ENCODE measurements around the gene FGF11.

FGF11 gene

GRCh38 chr17:7462474-7463371 lies 23.4 kb downstream of the FGF11 start:
- no peak for DNase-seq (ENCODE audit: extremely low read depth, insufficient read length)
- H3K27me3 ChIP-seq (replicated peaks; ENCODE audit: control insufficient read depth, insufficient read depth, low read length), result no peaks in the 10 kb centered on the region
- no peak overlapping the region for H3K4me3 ChIP-seq (replicated peaks; ENCODE audit: low read depth, low read length)
- no peak for TF ChIP-seq CTCF (IDR thresholded peaks at IDR 0.05; ENCODE audit: insufficient read depth, low read length, poor library complexity, severe bottlenecking)
- H3K36me3 ChIP-seq (ENCODE audit: control insufficient read depth, insufficient read depth, low read length), result peaks cover 4% of the 10 kb centered on the region

GRCh38 chr17:7463372-7463846 lies 24.1 kb downstream of the FGF11 start:
- Histone ChIP-seq H3K27me3 (replicated peaks; ENCODE audit: control insufficient read depth, insufficient read depth, low read length) (no peaks in the 10 kb centered on the region), H3K4me3 (replicated peaks; ENCODE audit: low read depth, low read length) (no peak overlapping the region), H3K36me3 (ENCODE audit: control insufficient read depth, insufficient read depth, low read length) (peaks cover 4% of the 10 kb centered on the region)
- DNase-seq (ENCODE audit: extremely low read depth, insufficient read length), result no peak
- no peak for TF ChIP-seq CTCF (IDR thresholded peaks at IDR 0.05; ENCODE audit: insufficient read depth, low read length, poor library complexity, severe bottlenecking)

GRCh38 chr17:7464081-7464480 lies 24.8 kb downstream of the FGF11 start:
- DNase-seq (ENCODE audit: extremely low read depth, insufficient read length), result no peak
- Histone ChIP-seq H3K27me3 (replicated peaks; ENCODE audit: control insufficient read depth, insufficient read depth, low read length) (no peaks in the 10 kb centered on the region), H3K4me3 (replicated peaks; ENCODE audit: low read depth, low read length) (no peak overlapping the region), H3K36me3 (ENCODE audit: control insufficient read depth, insufficient read depth, low read length) (peaks cover 4% of the 10 kb centered on the region)
- TF ChIP-seq CTCF (IDR thresholded peaks at IDR 0.05; ENCODE audit: insufficient read depth, low read length, poor library complexity, severe bottlenecking), result no peak

- DNase-seq (ENCODE audit: extremely low read depth, insufficient read length), result no peak
- Histone ChIP-seq H3K4me3 (replicated peaks; ENCODE audit: low read depth, low read length) (no peak overlapping the region), H3K36me3 (ENCODE audit: control insufficient read depth, insufficient read depth, low read length) (peaks cover 4% of the 10 kb centered on the region), H3K27me3 (replicated peaks; ENCODE audit: control insufficient read depth, insufficient read depth, low read length) (no peaks in the 10 kb centered on the region)
- no peak for TF ChIP-seq CTCF (IDR thresholded peaks at IDR 0.05; ENCODE audit: insufficient read depth, low read length, poor library complexity, severe bottlenecking)
Measured at GRCh38 chr17:7465597-7466275, 26.4 kb downstream of the FGF11 start.

- Histone ChIP-seq H3K27me3 (replicated peaks; ENCODE audit: control insufficient read depth, insufficient read depth, low read length) (no peaks in the 10 kb centered on the region), H3K4me3 (replicated peaks; ENCODE audit: low read depth, low read length) (no peak overlapping the region), H3K36me3 (ENCODE audit: control insufficient read depth, insufficient read depth, low read length) (peaks cover 4% of the 10 kb centered on the region)
- no peak for DNase-seq (ENCODE audit: extremely low read depth, insufficient read length)
- TF ChIP-seq CTCF (IDR thresholded peaks at IDR 0.05; ENCODE audit: insufficient read depth, low read length, poor library complexity, severe bottlenecking), result no peak
Measured at GRCh38 chr17:7466318-7466638, 27.0 kb downstream of the FGF11 start.
